Activated CD8-positive, alpha-beta memory T cell treated with anti-CD3 and anti-CD28 coated beads for 36 hours (primary cell): ENCODE data around the gene SLC1A2. TPM values are rescaled to one million over a fixed set of nuclear protein-coding genes. Genes with fewer than 3 reads are reported as not detected.

Source experiments
- CTCF ChIA-PET: fragments of 350-600 bp; sonication (Branson Sonifier 250); formaldehyde crosslinking; loops from one replicate; lab custom pipeline; 2021; ENCODE audit warnings: antibody characterized with exemption; lab: Charles Lee
- POLR2A ChIA-PET: fragments of 350-600 bp; sonication (Branson Sonifier 250); formaldehyde crosslinking; loops from one replicate; lab custom pipeline; 2021; ENCODE audit warnings: antibody characterized with exemption; lab: Charles Lee
- total RNA-seq, 2 experiments: library from RNA; stranded (reverse); gene quantifications; one replicate each; pipeline ENCODE4 v1.2.3, GENCODE V29; 2021

Gene SLC1A2
- total RNA-seq, 2 experiments from 2014 or later, result not detected

GRCh38 chr11:35242412-35243242 lies 176.7 kb downstream of the SLC1A2 start:
- ChIA-PET POLR2A (no interaction called here), CTCF (no interaction called here)

- ChIA-PET CTCF (no interaction called here), POLR2A (no interaction called here)
Observed at GRCh38 chr11:35241531-35241930, 177.8 kb downstream of the SLC1A2 start.

- ChIA-PET CTCF (interaction anchor here (0.7 kb wide), 1 partner anchor 170 kb away, joined by 3 read pairs; no protein-coding TSS in a partner anchor), POLR2A (no interaction called here)
Observed at GRCh38 chr11:35241083-35241482, 178.3 kb downstream of the SLC1A2 start.

DNA sequence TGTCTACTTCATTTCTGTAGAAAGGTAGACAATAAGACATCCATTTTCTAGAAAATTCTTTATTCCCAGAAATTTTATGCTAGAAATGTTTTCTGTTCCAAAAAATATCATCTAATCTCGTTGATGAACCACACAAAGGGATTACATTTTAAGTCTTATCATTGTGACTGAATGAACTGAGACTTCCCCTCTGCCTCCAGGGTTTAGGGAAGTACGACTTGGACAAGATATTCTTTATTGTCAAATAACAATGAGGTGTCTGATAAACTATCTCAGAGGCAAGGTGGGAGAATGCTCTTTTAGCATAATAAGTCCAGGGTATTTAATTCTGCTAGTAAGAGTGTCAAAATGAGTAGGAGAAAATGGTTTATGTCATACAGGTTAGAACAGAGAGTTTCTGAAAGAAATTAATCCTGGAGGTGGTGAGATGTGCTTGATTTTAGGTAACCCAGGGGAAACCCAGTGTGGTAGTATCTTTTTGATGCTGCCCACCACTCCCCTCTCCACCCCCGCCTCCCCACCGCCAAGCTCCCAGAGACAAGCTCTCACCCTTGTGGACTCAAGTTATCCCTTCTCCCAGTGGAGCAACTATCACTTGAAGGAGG lies 179.8 kb downstream of the SLC1A2 start:
- CTCF ChIA-PET, result interaction anchor here (0.9 kb wide), 1 partner anchor 209 kb away, joined by 3 read pairs; no protein-coding TSS in a partner anchor

GRCh38 chr11:35238882-35239281 lies 180.5 kb downstream of the SLC1A2 start:
- POLR2A ChIA-PET, result no interaction called here
- CTCF ChIA-PET, result interaction anchor here (0.9 to 1.7 kb wide), 2 partner anchors 37 to 208 kb away, joined by 3 to 4 read pairs; no protein-coding TSS in a partner anchor

More for the DNA sequence above, 179.8 kb downstream of the SLC1A2 start:
- POLR2A ChIA-PET, result no interaction called here

DNA sequence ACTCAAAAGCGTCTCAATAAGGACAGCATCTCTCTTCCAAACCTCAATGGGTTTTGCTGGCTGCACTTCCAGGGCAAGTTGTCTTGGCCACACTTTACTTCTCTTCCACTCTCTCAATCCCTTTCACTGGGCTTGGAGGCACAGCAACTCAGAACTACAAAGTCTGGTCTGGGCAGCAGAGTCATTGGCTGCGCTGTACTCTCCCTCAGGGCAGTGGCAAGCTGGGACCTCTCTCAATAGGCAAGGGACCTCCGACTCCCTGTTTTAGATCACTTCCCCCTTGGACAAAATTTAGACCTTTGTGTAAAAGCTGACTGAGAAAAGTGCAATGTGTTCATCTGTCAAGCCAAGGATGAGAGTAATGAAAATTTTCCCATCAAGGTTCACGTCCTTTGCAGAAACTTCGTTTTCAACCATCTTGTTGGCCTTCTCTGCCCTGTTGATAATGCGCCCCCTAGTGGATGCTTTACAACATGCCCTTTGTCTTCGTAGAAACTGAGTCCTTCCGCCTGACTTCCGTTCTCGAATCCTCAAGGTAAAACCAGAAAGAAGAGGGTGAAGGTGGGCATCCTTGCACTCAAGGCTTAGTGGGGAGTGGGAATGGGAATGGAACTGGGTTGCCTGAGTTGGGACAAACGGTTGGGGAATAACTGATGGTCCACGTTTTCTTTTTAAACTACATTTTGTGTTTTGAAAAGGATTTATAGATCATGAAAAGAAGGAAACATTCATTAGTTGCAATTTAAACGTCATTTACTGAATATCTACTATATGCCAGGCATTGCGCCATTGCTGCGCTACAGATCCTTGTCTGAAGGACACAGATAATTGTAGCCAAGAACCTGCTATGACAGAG lies 181.3 kb downstream of the SLC1A2 start:
- CTCF ChIA-PET, result interaction anchor here (1.0 to 2.2 kb wide), 4 partner anchors 38 to 238 kb away, joined by 3 to 4 read pairs (median 4); no protein-coding TSS in a partner anchor
- POLR2A ChIA-PET, result interaction anchor here (1.5 kb wide), 1 partner anchor 71 kb away, joined by 3 read pairs; no protein-coding TSS in a partner anchor

DNA sequence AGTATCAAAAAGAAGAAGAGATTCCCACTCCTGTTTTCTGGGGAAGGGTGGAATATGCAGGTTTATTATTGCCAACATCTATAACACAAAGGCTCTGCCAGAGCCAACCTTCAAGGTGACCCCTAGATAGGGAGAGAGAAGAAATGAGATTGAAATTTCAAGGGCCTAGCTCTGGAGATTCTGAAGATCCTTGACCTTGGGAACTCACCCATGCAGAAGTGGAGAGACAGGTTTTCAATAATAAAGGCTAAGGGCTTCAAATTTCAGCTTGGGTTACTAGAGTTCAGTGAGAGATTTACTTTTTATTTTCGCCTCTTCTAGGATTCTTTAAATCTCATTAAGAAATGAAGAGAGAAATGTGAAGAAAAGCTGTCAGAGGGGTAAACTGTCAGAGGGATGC lies 182.0 kb downstream of the SLC1A2 start:
- ChIA-PET CTCF (interaction anchor here (1.0 to 2.2 kb wide), 4 partner anchors 39 to 238 kb away, joined by 3 to 4 read pairs (median 4); no protein-coding TSS in a partner anchor), POLR2A (interaction anchor here (1.5 kb wide), 1 partner anchor 71 kb away, joined by 3 read pairs; no protein-coding TSS in a partner anchor)

DNA sequence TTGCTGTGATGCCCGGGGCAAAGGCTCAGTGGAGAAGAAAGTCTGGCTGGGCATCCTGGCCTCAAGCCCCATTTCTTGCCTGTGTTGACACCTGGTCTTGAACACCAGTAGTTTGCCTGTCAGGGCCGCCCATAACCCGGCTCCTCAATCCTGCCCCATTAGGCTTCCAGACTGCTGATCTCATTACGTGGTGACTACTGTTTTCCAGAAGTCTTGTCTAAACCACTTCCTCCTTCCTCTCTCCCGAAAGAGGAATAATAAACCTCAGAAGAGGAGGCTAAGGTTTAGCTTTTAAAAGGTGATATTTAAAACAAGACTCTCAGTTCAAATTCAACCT lies 182.7 kb downstream of the SLC1A2 start:
- CTCF ChIA-PET, result interaction anchor here (1.0 to 2.2 kb wide), 2 partner anchors 86 to 237 kb away, joined by 3 to 4 read pairs; no protein-coding TSS in a partner anchor
- POLR2A ChIA-PET, result no interaction called here

- POLR2A ChIA-PET, result interaction anchor here (0.6 kb wide), 1 partner anchor 332 kb away, joined by 3 read pairs; no protein-coding TSS in a partner anchor
- CTCF ChIA-PET, result interaction anchor here (1.0 to 2.2 kb wide), 2 partner anchors 86 to 236 kb away, joined by 3 to 4 read pairs; no protein-coding TSS in a partner anchor
Observed at GRCh38 chr11:35235936-35236666, 183.3 kb downstream of the SLC1A2 start.

GRCh38 chr11:35235498-35235897 lies 183.9 kb downstream of the SLC1A2 start:
- ChIA-PET POLR2A (interaction anchor here (0.6 kb wide), 1 partner anchor 332 kb away, joined by 3 read pairs; no protein-coding TSS in a partner anchor), CTCF (interaction anchor here (1.0 kb wide), 1 partner anchor 85 kb away, joined by 3 read pairs; no protein-coding TSS in a partner anchor)

DNA sequence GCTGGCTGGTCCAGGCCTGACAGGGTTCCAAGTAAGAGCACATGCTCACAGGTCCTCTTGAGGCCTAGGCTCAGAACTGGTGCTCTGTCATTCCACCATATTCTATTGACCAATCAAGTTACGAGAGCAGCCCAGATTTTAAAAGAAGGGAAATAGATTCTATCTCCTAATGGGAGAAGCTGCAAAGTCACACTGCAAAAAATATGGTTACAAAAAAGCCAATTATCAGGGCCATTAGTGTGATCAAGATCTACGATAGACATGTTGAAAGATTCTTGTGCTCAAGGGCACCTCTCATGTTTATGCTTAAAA lies 184.2 kb downstream of the SLC1A2 start:
- ChIA-PET CTCF (no interaction called here), POLR2A (interaction anchor here (0.6 kb wide), 1 partner anchor 331 kb away, joined by 3 read pairs; no protein-coding TSS in a partner anchor)

DNA sequence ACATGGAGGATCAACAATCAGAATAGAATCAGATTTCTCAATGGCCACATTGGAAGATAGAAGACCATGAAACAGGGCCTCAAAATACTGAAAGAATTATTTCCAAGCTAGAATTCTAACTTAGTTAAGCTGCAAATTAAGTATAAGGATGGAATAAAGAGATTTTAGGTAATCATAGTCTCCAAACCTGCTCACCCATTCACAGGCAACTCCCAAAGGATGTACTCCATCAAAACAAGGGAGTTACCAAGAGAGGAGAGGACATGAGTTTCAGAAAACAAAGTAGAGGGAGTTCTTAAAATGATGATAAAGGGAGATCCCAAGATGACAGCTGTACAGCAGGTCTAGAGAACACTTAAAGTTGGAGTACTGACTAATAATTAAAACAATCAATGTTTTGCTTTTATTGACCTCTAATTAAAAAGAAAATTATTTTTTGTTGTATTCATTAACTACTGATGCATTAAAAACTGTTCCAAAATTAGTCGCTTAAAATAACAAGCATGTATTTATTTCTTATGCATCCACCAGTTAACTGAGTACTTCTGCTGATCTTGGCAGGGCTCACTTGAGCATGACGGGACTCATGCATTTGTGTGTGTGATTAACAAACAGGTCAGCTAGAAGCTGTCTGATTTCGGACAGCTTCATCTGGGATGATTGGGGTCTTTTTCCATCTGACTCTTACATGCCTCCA lies 184.8 kb downstream of the SLC1A2 start:
- ChIA-PET CTCF (no interaction called here), POLR2A (interaction anchor here (0.6 kb wide), 1 partner anchor 1908 kb away, joined by 4 read pairs; no protein-coding TSS in a partner anchor)

DNA sequence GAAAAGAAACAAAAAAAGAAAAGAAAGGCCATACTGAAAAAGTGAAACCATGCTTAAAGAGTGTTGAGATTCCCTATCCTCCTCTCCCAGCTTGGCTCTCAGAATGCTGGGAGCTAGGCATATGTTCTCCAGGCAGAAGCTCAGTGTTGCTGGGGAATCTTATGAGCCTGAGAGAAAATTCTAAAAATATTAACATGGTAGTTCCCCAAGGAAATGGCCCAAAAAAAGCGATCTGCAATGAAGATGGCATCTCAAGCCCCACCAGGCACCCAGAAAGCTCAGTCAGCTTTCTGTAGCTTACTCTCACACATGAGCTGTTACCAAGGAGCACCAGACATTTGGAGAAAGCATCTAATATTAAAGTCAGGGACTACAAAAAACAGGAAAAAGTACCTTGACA lies 185.8 kb downstream of the SLC1A2 start:
- ChIA-PET POLR2A (no interaction called here), CTCF (no interaction called here)

DNA sequence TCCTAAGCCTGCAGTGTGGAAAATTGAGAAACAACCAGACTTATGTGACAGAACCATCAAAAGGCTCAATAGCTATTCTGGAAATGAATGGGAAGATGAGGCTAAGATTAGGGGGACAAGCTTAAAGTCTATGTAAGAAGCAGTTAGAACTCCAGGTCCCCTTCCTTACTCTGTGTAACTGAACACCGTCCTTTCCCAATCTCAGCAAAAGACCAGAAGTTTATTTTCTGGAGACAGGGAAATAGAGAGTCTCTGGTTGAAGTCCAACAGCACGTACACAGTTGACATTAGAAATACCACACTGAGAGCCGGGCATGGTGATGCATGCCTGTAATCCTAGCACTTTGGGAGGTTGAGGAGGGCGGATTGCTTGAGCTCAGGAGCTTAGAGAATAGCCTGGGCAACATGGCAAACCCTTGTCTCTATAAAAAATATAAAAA lies 186.4 kb downstream of the SLC1A2 start:
- ChIA-PET CTCF (no interaction called here), POLR2A (no interaction called here)

DNA sequence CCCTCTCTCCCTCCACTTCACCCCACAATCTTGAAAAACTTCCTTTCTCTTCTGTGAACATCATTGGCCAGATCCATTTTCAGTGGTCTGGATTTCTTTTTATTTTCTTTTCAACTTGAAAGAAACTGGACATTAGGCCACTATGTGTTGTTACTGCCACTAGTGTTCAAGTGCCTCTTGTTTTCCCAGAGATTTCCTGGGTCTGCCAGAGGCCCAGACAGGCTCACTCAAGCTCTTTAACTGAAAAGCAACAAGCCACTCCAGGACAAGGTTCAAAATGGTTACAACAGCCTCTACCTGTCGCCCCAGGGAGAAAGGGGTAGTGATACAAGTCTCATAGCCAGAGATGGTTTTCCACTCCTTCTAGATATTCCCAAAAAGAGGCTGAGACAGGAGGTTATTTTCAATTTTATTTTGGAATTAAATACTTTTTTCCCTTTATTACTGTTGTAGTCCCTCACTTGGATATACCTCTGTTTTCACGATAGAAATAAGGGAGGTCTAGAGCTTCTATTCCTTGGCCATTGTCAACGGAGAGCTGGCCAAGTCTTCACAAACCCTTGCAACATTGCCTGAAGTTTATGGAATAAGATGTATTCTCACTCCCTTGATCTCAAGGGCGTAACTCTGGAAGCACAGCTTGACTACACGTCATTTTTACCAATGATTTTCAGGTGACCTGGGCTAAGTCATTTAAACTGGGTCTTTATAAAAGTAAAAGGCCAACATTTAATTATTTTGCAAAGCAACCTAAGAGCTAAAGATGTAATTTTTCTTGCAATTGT lies 188.1 kb downstream of the SLC1A2 start:
- ChIA-PET CTCF (no interaction called here), POLR2A (no interaction called here)

- ChIA-PET CTCF (interaction anchor here (1.0 kb wide), 1 partner anchor 180 kb away, joined by 3 read pairs; no protein-coding TSS in a partner anchor), POLR2A (no interaction called here)
Observed at GRCh38 chr11:35230388-35230787, 189.0 kb downstream of the SLC1A2 start.

GRCh38 chr11:35228328-35228725 lies 191.0 kb downstream of the SLC1A2 start:
- ChIA-PET CTCF (no interaction called here), POLR2A (no interaction called here)
